MM.1S (cell line): ENCODE data around the gene IL1R1.

Experiments
- DNase-seq: peaks from one replicate; pipeline ENCODE4 v3.0.0-alpha.2; 2015
- H2AFZ ChIP-seq: fragments of 300-600 bp; sonication (generic); 2 replicates; pipeline ENCODE4 v1.6.0; 2016; ENCODE audit warnings: antibody characterized with exemption, low read length
- H3F3A ChIP-seq: fragments of 300-600 bp; sonication (generic); 2 replicates; pipeline ENCODE4 v1.6.1; 2016; ENCODE audit warnings: mild to moderate bottlenecking, antibody characterized with exemption, low read length, moderate library complexity, mixed read lengths; ENCODE audit not compliant: insufficient read depth
- H3K27ac ChIP-seq: fragments of 300-600 bp; sonication (generic); 2 replicates; pipeline ENCODE4 v1.5.1; 2016; ENCODE audit warnings: mild to moderate bottlenecking, low read length
- H3K27me3 ChIP-seq: fragments of 300-600 bp; sonication (generic); replicated peaks from 2 replicates; pipeline ENCODE4 v1.6.0; 2016; ENCODE audit warnings: low read length; ENCODE audit not compliant: insufficient read depth
- H3K36me3 ChIP-seq: fragments of 300-600 bp; sonication (generic); replicated peaks from 2 replicates; pipeline ENCODE4 v1.6.1; 2016; ENCODE audit warnings: mild to moderate bottlenecking, low read length, mixed read lengths; ENCODE audit not compliant: insufficient read depth
- H3K4me1 ChIP-seq: fragments of 300-600 bp; sonication (generic); 2 replicates; pipeline ENCODE4 v1.6.1; 2016; ENCODE audit warnings: low read length, mixed read lengths
- H3K4me2 ChIP-seq: fragments of 300-600 bp; sonication (generic); 2 replicates; pipeline ENCODE4 v1.6.0; 2016; ENCODE audit warnings: low read depth, low read length
- H3K4me3 ChIP-seq: fragments of 300-600 bp; sonication (generic); 2 replicates; pipeline ENCODE4 v1.5.1; 2016; ENCODE audit warnings: low read length, mixed read lengths
- H3K79me2 ChIP-seq: fragments of 300-600 bp; sonication (generic); 2 replicates; pipeline ENCODE4 v1.6.1; 2016; ENCODE audit warnings: mixed run types, low read length, mixed read lengths
- H3K9ac ChIP-seq: fragments of 300-600 bp; sonication (generic); 2 replicates; pipeline ENCODE4 v1.6.1; 2016; ENCODE audit warnings: low read length, mixed read lengths
- H3K9me2 ChIP-seq: fragments of 300-600 bp; sonication (generic); replicated peaks from 2 replicates; pipeline ENCODE4 v1.6.1; 2016; ENCODE audit warnings: mild to moderate bottlenecking, low read length, mixed read lengths; ENCODE audit not compliant: insufficient read depth
- H3K9me3 ChIP-seq: fragments of 300-600 bp; sonication (generic); replicated peaks from 2 replicates; pipeline ENCODE4 v1.6.1; 2016; ENCODE audit warnings: mild to moderate bottlenecking, low read length, mixed read lengths; ENCODE audit not compliant: insufficient read depth
- H4K20me1 ChIP-seq: fragments of 300-600 bp; sonication (generic); 2 replicates; pipeline ENCODE4 v1.6.1; 2016; ENCODE audit warnings: mild to moderate bottlenecking, low read length, moderate library complexity, mixed read lengths; ENCODE audit not compliant: insufficient read depth
- EZH2 ChIP-seq: fragments of 300-600 bp; sonication (generic); optimal IDR thresholded peaks from 2 replicates; pipeline ENCODE3; 2017; ENCODE audit warnings: low read depth, mild to moderate bottlenecking, antibody characterized with exemption, low read length, mixed read lengths
- EZH2phosphoT487 ChIP-seq: fragments of 300-600 bp; sonication (generic); IDR thresholded peaks from 2 replicates; pipeline ENCODE4 v1.6.1; 2018; ENCODE audit warnings: antibody characterized with exemption, low read length
- TF ChIP-seq, protein P1 (sequence below): fragments of 300-600 bp; sonication (generic); IDR thresholded peaks from 2 replicates; pipeline ENCODE4 v1.5.1; 2016; ENCODE audit warnings: antibody characterized with exemption, low read length, mixed read lengths

The IL1R1 gene

DNA sequence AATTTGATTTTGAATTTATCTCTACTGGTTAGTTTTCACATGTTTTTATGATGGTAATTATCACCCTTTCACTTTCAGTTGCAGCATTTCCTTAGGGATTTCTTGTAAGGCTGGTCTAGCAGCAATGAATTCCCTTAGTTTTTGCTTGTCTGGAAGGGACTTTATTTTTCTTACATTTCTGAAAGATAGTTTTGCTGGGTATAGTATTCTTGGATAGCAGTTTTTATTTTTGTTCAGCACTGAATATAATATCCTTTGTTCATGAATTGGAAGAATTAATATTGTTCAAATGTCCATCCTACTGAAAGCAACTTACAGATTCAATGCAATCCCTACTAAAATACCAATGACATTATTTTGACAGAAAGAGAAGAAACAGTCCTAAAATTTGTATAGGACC is 74.5 kb downstream of the IL1R1 start:
- no peaks in the 10 kb centered on the region for H3K9me2 ChIP-seq
- H4K20me1 ChIP-seq = no peaks in the 10 kb centered on the region
- TF ChIP-seq EZH2phosphoT487 (no peak), EZH2 (no peak)
- TF ChIP-seq, protein P1, sequence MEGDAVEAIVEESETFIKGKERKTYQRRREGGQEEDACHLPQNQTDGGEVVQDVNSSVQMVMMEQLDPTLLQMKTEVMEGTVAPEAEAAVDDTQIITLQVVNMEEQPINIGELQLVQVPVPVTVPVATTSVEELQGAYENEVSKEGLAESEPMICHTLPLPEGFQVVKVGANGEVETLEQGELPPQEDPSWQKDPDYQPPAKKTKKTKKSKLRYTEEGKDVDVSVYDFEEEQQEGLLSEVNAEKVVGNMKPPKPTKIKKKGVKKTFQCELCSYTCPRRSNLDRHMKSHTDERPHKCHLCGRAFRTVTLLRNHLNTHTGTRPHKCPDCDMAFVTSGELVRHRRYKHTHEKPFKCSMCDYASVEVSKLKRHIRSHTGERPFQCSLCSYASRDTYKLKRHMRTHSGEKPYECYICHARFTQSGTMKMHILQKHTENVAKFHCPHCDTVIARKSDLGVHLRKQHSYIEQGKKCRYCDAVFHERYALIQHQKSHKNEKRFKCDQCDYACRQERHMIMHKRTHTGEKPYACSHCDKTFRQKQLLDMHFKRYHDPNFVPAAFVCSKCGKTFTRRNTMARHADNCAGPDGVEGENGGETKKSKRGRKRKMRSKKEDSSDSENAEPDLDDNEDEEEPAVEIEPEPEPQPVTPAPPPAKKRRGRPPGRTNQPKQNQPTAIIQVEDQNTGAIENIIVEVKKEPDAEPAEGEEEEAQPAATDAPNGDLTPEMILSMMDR = no peak
- H3K36me3 ChIP-seq = no peaks in the 10 kb centered on the region
- no peak for DNase-seq
- H3K9me3 ChIP-seq = no peaks in the 10 kb centered on the region
- no peaks in the 10 kb centered on the region for H3K79me2 ChIP-seq
- no peaks in the 10 kb centered on the region for H3K27me3 ChIP-seq
- no peaks in the 10 kb centered on the region for H3F3A ChIP-seq
- no peaks in the 10 kb centered on the region for H3K4me1 ChIP-seq
- H3K4me3 ChIP-seq = no peak overlapping the region
- no peak overlapping the region for H3K4me2 ChIP-seq
- no peak overlapping the region for H2AFZ ChIP-seq
- no peak overlapping the region for H3K27ac ChIP-seq
- no peak overlapping the region for H3K9ac ChIP-seq

DNA sequence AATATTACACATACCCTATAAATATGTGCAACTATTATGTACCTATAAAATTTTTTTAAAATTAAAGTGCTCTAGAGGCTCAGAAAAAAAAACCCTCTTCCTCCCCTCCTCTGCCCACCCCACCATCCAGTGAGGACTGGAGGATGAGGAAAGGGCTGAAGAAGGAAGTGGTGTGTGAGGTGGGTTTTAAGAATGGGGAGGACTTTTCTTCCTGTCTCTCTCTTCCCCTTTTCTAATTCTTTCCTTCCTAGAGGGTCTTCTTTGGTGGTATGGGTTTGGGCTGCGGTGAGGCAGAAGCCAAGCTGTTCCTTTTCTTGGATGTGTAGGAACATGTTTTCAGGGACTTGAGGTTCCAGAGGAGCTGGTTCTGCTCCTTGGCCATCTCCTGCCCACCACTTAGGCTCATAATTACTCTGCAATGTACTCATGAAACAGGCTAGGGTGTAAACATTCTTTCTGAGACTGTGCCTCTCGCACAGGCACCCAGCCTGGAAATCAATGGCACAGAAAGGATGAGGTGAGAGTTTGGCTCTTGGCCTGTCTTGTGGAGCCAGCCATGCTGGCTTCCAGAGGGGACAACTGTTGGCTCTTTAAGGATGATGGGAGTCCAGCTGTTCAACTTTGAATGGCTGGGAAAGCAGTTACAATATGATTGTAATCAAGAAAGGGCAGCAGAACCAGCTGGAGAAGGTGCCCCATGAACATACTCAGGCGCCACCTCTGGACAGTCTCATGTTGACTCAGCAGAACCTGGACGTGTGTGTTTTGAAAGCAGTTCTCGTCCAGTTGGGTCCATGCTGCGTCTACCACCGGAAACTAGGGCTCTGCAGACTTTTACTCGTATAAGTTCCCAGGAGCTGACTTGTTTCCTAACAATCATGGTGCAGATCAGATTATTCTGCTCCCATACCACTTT is 82.5 kb downstream of the IL1R1 start:
- no peak overlapping the region for H2AFZ ChIP-seq
- H3K4me2 ChIP-seq = no peak overlapping the region

DNA sequence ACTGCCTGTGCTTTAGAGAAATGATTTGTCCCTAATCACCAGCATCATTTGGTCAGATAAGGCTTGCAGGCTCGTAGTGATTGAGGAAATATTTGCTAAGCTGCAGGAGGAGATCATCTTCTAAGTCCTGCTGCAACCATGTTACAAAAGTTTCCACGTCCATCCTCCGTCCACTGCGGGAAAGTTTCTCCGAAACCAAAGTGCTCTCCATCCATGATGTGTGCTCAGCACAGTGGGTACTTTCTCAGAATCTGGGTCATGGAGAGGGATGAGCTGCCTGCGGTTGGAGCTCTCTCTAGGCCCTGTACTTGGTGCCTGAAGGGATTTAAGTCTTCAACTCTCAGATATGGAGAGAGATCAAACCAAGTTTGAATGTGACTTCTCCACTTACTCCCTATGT is 83.6 kb downstream of the IL1R1 start:
- no peak overlapping the region for H3K9ac ChIP-seq
- no peak for DNase-seq
- H3K9me3 ChIP-seq = no peaks in the 10 kb centered on the region
- TF ChIP-seq, protein P1 = no peak
- TF ChIP-seq EZH2 = no peak
- no peak for TF ChIP-seq EZH2phosphoT487
- no peaks in the 10 kb centered on the region for H3K4me1 ChIP-seq
- no peak overlapping the region for H3K27ac ChIP-seq
- H3K4me2 ChIP-seq = no peak overlapping the region
- no peaks in the 10 kb centered on the region for H3F3A ChIP-seq
- no peak overlapping the region for H2AFZ ChIP-seq
- H3K36me3 ChIP-seq = no peaks in the 10 kb centered on the region
- no peaks in the 10 kb centered on the region for H3K27me3 ChIP-seq
- no peaks in the 10 kb centered on the region for H3K9me2 ChIP-seq
- H3K4me3 ChIP-seq = no peak overlapping the region
- no peaks in the 10 kb centered on the region for H3K79me2 ChIP-seq
- no peaks in the 10 kb centered on the region for H4K20me1 ChIP-seq

More for the DNA sequence above, 82.5 kb downstream of the IL1R1 start:
- no peaks in the 10 kb centered on the region for H3K4me1 ChIP-seq
- no peaks in the 10 kb centered on the region for H3K79me2 ChIP-seq
- H3K4me3 ChIP-seq = no peak overlapping the region
- no peaks in the 10 kb centered on the region for H4K20me1 ChIP-seq
- no peaks in the 10 kb centered on the region for H3K9me3 ChIP-seq
- DNase-seq = no peak
- no peaks in the 10 kb centered on the region for H3K9me2 ChIP-seq
- no peak overlapping the region for H3K9ac ChIP-seq
- H3K27ac ChIP-seq = no peak overlapping the region
- no peaks in the 10 kb centered on the region for H3K27me3 ChIP-seq
- H3K36me3 ChIP-seq = no peaks in the 10 kb centered on the region
- TF ChIP-seq, protein P1 = no peak
- TF ChIP-seq EZH2 (no peak), EZH2phosphoT487 (no peak)
- H3F3A ChIP-seq = no peaks in the 10 kb centered on the region
